ENCODE measurements around the gene MAPK8IP2. TPM values are rescaled to one million over a fixed set of nuclear protein-coding genes. Genes with fewer than 3 reads are reported as not detected.

MAPK8IP2 gene
- total and polyA plus RNA-seq, 2 of the 4 experiments (the other 2 are of a cell fraction): under 0.01 to 0.14 TPM

GRCh38 chr22:50606165-50606945 lies 5.8 kb downstream of the MAPK8IP2 start:
- Histone ChIP-seq H3K79me1 (ENCODE audit: low read depth in 1 of 2, low read length in 2 of 2) (no peaks in the 10 kb centered on the region), H3K36me3 (ENCODE audit: control insufficient read depth, insufficient read depth, low read length) (no peaks in the 10 kb centered on the region), H4K91ac (ENCODE audit: insufficient read depth, low read depth, low read length) (no peak overlapping the region), H3K9ac (ENCODE audit: low read depth, low read length) (no peak overlapping the region), H2BK20ac (ENCODE audit: low read depth, low read length) (no peak overlapping the region), H3K9me3 (ENCODE audit: control insufficient read depth, insufficient read depth, low read length) (0 out of 2 replicates have a peak, but pooled peaks cover 2% of the 10 kb centered on the region), H3K23ac (ENCODE audit: low read depth, low read length) (no peak overlapping the region), H3K4ac (ENCODE audit: low read depth, low read length) (no peak overlapping the region), H3K56ac (ENCODE audit: extremely low read depth, insufficient read depth, low read length) (no peak overlapping the region), H2AK5ac (ENCODE audit: low read depth, low read length) (no peak overlapping the region), H4K8ac (ENCODE audit: low read depth in 2 of 2, low read length in 2 of 2) (no peak overlapping the region), H2BK120ac (ENCODE audit: low read depth, low read length) (no peak overlapping the region), H3K9me1 (ENCODE audit: insufficient read depth, low read length) (0 out of 2 replicates have a peak, but pooled peaks cover 6% of the 10 kb centered on the region), H3K27ac (ENCODE audit: insufficient read depth, low read length) (no peak overlapping the region), H3K4me3 (ENCODE audit: insufficient read depth, low read depth, low read length) (no peak overlapping the region), H3K27me3 (ENCODE audit: control insufficient read depth, insufficient read depth, low read length) (peaks cover 80% of the 10 kb centered on the region), H4K20me1 (ENCODE audit: insufficient read depth, low read length) (peaks cover 7% of the 10 kb centered on the region; the same call in 1 of the 2 replicates), H3K14ac (replicated peaks; ENCODE audit: low read depth, low read length) (no peak overlapping the region), H3K18ac (ENCODE audit: low read depth, low read length) (no peak overlapping the region), H4K5ac (ENCODE audit: low read depth, low read length) (no peak overlapping the region), H2BK5ac (ENCODE audit: low read depth, low read length, poor library complexity, severe bottlenecking) (no peak overlapping the region), H2AFZ (replicated peaks; ENCODE audit: low read length, poor library complexity) (no peak overlapping the region), H2AK9ac (replicated peaks; ENCODE audit: low read depth, low read length, poor library complexity) (no peak overlapping the region), H3K4me1 (ENCODE audit: control insufficient read depth, insufficient read depth, low read length) (no peaks in the 10 kb centered on the region), H3K4me2 (ENCODE audit: low read depth, low read length) (no peak overlapping the region), H2BK15ac (ENCODE audit: low read depth, low read length) (no peak overlapping the region)
- no peak for ATAC-seq (ENCODE audit: low read depth)
- intact Hi-C loops (cut with micrococcal nuclease) (no loop called here), in situ Hi-C loops (cut with MboI; ENCODE audit: low sequenced_read_pairs) (no loop called here), dilution Hi-C loops (cut with HindIII; ENCODE audit: low sequenced_read_pairs, unreplicated experiment) (no loop called here)
- no peak for DNase-seq
- ChIA-PET CTCF (no interaction called here), POLR2A (ENCODE audit: unreplicated experiment) (no interaction called here)
- no peak for TF ChIP-seq MAZ (IDR thresholded peaks at IDR 0.05; ENCODE audit: borderline replicate concordance, low read depth, low read length)
- TF ChIP-seq NFE2L2 (IDR thresholded peaks at IDR 0.05; ENCODE audit: low read depth, low read length): no peak
- TF ChIP-seq, protein P1, sequence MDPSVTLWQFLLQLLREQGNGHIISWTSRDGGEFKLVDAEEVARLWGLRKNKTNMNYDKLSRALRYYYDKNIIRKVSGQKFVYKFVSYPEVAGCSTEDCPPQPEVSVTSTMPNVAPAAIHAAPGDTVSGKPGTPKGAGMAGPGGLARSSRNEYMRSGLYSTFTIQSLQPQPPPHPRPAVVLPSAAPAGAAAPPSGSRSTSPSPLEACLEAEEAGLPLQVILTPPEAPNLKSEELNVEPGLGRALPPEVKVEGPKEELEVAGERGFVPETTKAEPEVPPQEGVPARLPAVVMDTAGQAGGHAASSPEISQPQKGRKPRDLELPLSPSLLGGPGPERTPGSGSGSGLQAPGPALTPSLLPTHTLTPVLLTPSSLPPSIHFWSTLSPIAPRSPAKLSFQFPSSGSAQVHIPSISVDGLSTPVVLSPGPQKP (IDR thresholded peaks at IDR 0.05; ENCODE audit: borderline replicate concordance, low read depth, low read length): no peak
- TF ChIP-seq CHD1 (IDR thresholded peaks at IDR 0.05; ENCODE audit: low read depth, low read length): no peak
- no peak for TF ChIP-seq BHLHE40 (IDR thresholded peaks at IDR 0.05; ENCODE audit: low read depth, low read length)
- TF ChIP-seq CEBPB (IDR thresholded peaks at IDR 0.05; ENCODE audit: low read depth, low read length): no peak
- TF ChIP-seq MAFK (IDR thresholded peaks at IDR 0.05; ENCODE audit: low read depth, low read length): no peak
- no peak for TF ChIP-seq RAD21 (IDR thresholded peaks at IDR 0.05; ENCODE audit: low read length)
- TF ChIP-seq, protein P2, sequence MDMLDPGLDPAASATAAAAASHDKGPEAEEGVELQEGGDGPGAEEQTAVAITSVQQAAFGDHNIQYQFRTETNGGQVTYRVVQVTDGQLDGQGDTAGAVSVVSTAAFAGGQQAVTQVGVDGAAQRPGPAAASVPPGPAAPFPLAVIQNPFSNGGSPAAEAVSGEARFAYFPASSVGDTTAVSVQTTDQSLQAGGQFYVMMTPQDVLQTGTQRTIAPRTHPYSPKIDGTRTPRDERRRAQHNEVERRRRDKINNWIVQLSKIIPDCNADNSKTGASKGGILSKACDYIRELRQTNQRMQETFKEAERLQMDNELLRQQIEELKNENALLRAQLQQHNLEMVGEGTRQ (IDR thresholded peaks at IDR 0.05; ENCODE audit: low read depth, low read length): no peak
- TF ChIP-seq, protein P3, sequence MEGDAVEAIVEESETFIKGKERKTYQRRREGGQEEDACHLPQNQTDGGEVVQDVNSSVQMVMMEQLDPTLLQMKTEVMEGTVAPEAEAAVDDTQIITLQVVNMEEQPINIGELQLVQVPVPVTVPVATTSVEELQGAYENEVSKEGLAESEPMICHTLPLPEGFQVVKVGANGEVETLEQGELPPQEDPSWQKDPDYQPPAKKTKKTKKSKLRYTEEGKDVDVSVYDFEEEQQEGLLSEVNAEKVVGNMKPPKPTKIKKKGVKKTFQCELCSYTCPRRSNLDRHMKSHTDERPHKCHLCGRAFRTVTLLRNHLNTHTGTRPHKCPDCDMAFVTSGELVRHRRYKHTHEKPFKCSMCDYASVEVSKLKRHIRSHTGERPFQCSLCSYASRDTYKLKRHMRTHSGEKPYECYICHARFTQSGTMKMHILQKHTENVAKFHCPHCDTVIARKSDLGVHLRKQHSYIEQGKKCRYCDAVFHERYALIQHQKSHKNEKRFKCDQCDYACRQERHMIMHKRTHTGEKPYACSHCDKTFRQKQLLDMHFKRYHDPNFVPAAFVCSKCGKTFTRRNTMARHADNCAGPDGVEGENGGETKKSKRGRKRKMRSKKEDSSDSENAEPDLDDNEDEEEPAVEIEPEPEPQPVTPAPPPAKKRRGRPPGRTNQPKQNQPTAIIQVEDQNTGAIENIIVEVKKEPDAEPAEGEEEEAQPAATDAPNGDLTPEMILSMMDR (conservative IDR thresholded peaks at IDR 0.05; ENCODE audit: low read depth, low read length): no peak
- no peak for TF ChIP-seq MXI1 (IDR thresholded peaks at IDR 0.05; ENCODE audit: borderline replicate concordance, low read depth, low read length)
- no peak for TF ChIP-seq RFX5 (IDR thresholded peaks at IDR 0.05; ENCODE audit: low read depth, low read length)
- no peak for TF ChIP-seq SMC3 (IDR thresholded peaks at IDR 0.05; ENCODE audit: low read depth, low read length)
- WGBS, 2 experiments (ENCODE audit: extremely low coverage in 2 of 2, insufficient read length in 1 of 2): 61% methylated on average over 3 of the region's 19 CpGs; no CpG with 5 or more reads in 1 of the 2 experiments
- no TSS peak for BruUV-seq (replicated peaks)
